Measurements from ENCODE around the gene HBEGF.

- TF ChIP-seq CTCF (conservative IDR thresholded peaks at IDR 0.05; ENCODE audit: low read length), result no peak
- no peak for TF ChIP-seq EZH2phosphoT487 (IDR thresholded peaks at IDR 0.05; ENCODE audit: borderline replicate concordance, low read depth, low read length)
These were observed 33.6 kb downstream of the HBEGF start for GRCh38 chr5:140312791-140313189.
